GM18519 (cell line): ENCODE measurements around the gene PCBP3.
"Not testable (repeated sequence)": the region's sequence is repeated elsewhere in the genome, so short reads cannot be mapped to it uniquely, and the experiment has no call there.

Source experiments
- ATAC-seq: cut with Tn5 transposase; IDR thresholded peaks from one replicate; pipeline ENCODE4 v1.9.1; 2021; ENCODE audit warnings: mild to moderate bottlenecking, moderate library complexity; ENCODE audit not compliant: unreplicated experiment, low FRiP score

The PCBP3 gene

DNA sequence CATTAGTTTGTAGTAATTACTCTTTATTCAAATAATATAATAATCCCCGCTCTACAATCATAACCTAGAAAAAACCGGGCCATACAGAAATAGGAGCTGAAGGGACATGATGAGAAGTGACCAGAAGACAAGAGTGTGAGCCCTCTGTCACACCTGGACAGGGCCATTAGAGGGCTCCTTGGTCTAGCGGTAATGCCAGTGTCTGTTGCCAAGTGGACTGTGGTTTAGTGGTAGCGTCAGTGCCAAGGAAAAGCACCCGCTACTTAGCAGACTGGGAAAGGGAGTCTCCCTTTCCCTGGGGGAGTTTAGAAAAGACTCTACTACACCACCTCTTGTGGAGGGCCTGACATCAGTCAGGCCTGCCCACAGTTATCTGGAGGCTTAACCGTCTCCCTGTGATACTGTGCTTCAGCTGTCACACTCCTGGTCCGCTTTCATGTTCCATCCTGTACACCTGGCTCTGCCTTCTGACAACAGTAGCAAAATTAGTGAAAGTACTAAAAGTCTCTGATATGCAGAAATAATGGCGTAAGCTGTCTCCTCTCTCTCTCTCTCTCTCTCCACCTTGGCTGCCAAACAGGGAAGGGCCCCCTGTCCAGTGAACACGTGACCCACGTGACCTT, 19.2 kb downstream of the PCBP3 start:
- not testable (repeated sequence) for ATAC-seq

DNA sequence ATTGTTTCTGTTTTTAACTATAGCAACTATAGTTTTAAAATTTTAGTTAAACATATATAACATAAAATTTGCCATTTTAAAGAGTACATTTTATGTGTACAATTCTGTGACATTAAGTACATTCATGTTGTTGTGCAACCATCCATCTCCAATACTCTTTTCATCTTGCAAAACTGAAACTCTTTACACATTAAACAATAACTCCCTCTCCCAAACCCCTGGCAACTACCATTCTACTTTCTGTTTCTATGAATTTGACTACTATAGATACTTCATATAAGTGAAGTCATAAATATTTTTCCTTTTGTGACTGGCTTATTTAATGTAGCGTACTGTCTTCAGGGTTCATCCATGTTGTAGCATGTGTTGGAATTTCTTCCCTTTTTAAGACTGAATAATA, 25.9 kb downstream of the PCBP3 start:
- no peak for ATAC-seq

DNA sequence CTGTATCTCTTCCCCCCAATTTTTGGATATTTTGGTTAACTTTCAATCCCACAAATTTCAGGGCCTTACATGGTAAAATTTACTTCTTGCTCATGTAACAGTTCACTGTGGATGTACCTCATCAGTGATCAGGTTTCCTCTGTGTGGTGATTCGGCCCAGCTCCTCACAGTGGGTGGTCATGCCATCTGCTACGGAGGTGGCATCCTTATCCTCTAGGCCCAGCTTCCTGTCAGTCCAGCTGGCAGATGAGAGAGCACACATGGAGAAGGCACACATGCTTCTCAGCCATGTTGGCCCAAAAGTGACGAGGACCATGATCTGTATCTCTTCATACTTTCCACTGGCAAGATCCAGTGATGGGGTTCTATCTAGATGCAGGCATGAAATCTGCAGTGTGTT, 27.2 kb downstream of the PCBP3 start:
- no peak for ATAC-seq

DNA sequence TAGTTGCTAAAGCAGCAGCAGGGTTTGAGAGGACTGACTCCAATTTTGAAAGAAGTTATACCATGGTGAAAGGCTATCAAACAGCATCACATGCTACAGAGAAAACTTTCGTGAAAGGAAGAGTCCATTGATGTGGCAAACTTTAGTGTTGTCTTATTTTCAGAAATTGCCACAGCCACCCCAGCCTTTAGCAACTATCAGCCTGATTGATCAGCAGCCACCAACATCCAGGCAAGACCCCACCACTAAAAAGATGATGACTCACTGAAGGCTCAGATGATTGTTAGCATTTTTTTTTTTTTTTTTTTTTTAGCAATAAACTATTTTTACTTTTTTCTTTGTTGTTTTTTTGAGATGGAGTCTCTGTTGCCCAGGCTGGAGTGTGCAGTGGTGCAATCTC, 35.3 kb downstream of the PCBP3 start:
- not testable (repeated sequence) for ATAC-seq

DNA sequence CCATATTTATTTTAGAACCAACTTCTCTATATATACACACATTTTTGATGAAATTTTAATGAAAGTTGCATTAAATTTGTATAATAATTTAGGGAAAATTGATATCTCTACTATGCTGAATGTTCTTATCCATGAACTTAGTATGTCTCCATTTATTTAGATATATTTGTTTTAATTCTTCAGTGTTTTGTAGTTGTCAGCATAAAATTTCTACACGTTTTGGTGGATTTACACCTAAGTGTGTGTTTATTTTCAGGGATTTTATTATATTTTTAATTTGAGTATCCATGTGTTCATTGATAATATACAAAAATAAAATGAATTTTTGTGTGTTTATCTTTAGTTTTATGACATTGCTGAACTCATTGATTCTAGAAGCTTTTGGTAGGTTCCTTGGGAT, 36.7 kb downstream of the PCBP3 start:
- no peak for ATAC-seq

DNA sequence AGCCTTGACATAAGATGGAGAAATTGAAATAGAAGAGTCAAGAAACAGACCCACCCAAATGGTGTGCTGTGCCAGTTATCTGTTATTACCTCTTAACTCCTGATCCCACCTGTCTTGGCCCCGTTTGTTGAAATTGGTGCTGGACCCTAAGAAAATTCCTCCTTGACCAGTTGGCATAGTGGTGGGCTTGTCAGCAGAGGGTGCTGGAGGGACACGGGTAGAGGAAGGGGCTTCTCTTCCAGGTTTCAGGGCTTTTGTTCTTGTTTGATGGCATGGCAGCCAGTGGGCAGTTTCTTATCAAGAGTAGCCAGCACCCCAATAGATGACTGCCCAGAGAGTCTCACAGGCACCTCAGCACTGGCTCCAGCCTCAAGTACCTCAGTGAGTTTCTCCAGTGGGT, 51.6 kb downstream of the PCBP3 start:
- ATAC-seq, result no peak

DNA sequence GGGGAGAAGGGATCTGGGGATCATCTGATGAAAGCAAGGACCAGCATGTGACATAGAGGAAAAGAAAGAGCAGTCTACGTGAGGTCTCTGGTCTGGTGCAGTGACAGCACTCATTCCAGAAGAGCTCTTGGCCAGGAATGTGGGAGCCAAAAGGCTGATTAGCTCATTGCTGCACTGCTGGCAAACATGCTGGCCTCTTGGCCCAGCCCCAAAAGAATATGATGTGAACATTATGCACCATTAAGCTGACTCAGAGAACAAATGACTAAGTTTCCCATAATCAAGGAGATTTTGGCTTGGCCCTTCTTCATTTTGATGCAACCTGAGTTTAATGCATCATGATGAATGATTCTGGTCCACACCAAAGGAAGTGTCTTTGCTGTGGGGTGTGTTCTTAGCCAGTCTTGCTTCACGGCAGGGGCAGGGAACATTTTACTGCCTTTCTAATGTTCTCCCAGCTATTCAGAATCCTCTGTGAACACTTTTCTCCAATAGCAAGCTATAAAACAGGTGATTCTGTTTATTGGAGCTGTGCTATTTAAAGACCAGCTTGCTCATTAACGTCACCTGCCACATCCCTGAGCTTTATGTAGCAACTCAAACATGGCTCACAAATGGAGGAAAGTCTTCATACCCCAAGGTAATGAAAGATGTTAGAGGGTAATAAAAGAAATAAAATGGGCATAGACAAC, 55.1 kb downstream of the PCBP3 start:
- ATAC-seq, result no peak

DNA sequence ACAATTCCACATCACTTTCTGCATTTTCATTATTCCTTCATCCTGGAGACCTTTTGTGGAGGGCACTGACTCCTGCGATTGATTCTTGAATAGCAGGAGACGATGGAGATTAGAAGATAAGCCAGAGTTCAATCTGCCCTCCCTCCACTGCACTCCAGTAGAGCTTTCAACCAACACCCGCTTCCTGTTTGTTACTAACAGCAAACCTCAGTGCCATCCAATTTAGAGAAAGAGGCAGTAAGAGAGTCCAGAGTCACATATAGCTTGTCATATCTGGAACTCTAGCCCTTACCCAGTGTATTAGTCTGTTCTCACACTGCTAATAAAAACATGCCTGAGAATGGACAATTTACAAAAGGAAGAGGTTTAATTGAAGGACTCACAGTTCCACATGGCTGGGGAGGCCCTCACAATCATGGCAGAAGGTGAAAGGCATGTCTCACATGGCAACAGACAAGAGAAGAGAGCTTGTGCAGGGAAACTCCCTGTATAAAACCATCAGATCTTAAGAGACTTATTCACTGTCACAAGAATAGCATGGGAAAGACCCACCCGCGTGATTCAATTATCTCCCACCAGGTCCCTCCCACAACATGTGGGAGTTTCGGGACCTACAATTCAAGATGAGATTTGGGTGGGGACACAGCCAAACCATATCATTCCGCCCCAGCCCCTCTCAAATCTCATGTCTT, 55.9 kb downstream of the PCBP3 start:
- no peak for ATAC-seq

DNA sequence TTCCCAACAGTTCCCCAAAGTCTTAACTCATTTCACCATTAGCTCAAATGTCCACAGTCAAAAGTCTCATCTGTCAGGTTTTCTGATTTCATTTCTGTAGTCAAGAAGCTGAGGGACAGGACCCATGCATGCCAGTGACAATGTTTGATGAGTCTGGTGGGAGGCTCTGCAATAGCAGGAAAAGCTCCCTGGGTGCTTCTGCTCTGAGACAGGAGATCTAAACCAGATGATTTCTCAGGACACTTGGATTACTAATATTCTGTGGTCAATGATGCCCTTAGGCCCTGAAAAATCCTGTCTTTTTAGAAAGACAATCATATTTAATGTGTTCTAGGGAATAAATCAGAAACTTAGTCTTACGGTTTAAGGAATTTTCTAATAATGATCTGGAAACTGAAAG, 56.4 kb downstream of the PCBP3 start:
- ATAC-seq, result no peak

DNA sequence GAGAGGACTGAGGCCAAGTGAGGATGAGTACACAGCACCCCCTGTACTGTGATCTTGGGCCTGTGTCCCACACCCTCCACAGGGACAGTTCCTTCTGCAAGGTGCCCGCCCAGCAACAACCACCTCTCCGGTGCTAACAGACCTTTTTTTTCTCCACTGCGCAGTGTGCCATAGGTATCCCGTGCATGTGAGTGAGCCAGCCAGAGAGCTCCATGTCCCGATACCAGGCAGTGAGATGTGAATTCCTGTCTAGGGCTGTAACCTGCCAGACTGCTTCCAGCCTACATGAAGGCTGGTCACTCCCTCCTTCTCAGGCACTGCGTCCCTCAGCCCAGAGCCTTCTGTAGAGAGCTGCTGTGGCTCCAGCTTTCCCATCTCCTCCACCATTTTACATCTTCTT, 56.9 kb downstream of the PCBP3 start:
- ATAC-seq, result no peak

DNA sequence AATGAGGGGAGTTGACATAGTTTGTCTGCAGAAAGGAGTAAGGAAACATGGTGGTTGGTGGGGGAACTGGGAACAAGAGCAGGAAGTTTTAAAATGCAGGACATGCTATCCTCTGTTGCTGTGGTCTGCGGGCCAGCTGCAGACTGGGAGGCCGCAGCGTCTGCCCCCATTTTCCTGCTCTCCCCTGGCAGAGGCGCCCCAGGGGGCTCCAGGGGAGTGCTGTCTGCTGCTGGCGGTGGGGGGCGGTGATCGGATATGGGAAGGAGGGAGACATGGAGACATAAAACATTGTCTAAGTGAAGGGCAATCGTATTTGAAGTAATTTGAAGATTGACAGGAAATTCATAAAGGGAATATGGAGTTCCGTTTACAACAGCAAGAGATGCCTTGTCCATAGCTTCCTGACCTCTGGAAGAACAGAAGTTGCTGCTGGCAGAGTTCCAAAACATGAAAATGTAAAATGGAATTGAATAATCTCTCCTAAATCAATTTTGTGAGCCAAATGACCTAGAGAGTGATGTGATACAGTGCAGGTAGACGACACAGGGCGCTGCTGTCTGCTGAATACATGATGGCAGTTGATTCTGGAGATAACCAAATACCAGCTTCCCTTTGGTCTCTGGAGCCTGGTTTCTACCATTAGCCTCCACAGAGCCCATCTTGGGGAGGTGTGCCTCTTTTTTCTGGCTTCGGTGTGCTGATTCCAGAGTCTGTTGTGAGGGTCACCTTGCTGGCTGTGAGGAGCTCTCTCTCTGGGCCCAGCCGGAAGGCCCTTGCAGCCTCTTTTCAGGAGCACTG, 61.0 kb downstream of the PCBP3 start:
- no peak for ATAC-seq

DNA sequence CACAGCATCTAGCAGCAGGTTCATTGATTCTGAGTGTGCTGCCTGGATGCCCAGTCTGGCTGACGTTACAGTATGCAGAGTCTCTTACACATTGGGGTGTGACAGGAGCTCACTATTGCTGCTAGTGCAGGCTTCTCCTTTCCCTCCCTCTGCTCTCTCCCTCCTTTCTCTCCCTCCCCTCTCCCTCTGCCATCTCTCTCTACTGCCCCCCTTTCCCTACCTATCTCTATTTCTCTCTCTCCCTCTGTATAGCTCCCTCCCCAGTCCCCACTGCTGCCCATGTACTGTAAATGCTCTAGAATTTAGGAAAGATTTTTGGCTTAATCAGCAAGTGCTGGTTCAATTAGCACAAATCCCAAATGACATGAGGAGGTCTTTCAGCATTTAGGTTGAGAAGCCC, 62.8 kb downstream of the PCBP3 start:
- no peak for ATAC-seq

DNA sequence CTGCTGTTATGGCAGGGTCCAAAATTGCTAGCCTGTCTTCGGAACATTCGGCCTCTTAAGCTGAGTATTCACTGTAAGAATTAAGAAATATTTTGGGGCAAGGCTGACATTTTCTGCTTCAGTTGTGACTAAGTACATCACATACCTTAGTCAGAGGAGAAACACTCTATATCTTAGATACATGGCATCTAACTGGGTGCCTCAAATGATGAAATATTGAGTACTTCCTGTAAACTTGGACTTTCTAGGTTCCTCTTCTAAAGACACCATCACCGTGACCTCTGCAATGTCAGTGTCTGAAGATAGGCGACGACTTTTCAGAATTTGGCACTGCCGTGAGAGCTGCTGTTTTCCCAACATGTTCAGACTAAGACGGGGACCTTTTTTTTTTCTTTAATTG, 65.6 kb downstream of the PCBP3 start:
- no peak for ATAC-seq

DNA sequence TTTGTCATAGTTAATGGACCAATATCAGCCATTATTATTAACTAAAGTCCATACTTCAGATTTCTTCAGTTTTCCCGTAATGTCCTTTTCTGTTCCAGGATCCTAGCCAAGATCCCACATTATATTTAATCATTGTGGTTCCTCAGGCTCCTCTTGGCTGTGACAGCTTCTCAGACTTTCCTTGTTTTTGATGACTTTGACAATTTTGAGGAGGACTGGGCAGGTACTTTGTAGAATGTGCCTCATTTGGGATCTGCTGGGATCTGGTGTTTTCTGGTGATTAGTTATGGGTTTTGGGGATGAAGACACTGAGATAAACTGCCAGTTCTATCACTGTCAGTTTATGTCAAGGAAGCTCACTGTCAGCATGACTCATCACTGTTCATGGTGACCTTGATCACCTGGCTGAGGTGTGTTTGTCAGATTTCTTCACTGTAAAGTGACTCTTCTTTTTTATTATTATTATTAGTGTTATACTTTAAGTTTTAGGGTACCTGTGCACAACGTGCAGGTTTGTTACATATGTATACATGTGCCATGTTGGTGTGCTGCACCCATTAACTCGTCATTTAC, 66.3 kb downstream of the PCBP3 start:
- ATAC-seq, result no peak

DNA sequence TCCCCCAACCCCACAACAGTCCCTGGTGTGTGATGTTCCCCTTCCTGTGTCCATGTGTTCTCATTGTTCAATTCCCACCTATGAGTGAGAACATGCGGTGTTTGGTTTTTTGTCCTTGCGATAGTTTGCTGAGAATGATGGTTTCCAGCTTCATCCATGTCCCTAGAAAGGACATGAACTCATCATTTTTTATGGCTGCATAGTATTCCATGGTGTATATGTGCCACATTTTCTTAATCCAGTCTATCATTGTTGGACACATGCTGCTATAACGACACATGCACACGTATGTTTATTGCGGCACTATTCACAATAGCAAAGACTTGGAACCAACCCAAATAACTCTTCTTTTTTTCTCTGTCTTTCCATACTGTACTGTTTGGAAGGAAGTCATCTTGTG, 66.8 kb downstream of the PCBP3 start:
- not testable (repeated sequence) for ATAC-seq

DNA sequence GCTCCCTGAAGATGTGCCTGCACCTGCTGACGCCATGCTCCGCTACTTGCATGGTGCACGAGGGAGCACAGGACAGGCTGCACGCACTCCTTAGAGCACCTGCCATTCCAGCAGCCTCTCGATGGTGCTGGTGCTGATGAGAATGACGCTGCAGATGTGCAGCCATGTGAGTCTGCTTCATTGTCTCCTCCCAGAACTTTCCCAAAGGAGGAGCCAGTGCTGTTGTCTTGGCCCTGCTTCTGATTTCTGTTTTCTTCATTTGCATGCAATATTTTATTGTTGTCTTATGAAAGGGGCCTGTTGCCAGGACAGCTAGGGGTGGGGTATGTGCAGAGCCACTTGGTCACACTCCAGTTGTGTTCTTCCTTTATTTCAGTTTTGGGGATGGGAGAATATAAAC, 70.1 kb downstream of the PCBP3 start:
- ATAC-seq, result no peak

DNA sequence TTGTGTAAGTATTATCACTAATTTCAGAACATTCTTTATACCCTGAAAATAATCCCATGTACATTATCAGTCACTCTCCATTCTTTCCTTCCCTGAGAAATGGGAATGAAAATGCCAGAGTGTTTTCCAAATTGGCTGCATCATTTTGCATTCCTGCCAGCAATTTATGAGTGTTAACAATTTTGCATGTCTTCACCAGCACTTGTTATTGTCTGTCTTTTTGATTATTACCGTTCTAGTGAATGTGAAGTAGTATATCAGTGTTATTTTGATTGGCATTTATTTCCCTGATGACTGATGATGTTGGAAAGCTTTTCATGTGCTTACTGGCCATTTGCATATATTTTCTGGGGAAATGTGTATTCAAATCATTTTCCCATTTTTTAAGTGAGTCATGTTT, 71.9 kb downstream of the PCBP3 start:
- no peak for ATAC-seq

DNA sequence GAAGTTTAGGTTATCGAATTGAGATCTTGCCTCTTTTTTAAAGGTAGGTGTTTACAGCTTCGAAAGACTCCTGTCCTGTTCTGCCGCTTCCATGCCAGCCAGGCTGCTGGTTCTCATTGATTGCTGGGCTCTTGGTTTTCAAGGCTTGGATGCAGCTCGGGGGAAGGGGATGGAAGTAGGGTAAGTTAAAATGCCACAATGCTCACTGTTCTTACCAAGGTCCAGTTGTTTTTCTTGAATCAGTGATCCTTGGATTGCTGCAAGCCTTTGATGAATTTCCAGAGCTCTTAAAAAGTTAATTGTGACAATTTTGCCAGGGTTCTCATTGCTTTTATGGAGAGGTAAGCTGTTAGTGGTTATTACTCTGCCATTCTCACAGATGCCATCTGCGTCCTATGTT, 74.9 kb downstream of the PCBP3 start:
- ATAC-seq, result no peak

DNA sequence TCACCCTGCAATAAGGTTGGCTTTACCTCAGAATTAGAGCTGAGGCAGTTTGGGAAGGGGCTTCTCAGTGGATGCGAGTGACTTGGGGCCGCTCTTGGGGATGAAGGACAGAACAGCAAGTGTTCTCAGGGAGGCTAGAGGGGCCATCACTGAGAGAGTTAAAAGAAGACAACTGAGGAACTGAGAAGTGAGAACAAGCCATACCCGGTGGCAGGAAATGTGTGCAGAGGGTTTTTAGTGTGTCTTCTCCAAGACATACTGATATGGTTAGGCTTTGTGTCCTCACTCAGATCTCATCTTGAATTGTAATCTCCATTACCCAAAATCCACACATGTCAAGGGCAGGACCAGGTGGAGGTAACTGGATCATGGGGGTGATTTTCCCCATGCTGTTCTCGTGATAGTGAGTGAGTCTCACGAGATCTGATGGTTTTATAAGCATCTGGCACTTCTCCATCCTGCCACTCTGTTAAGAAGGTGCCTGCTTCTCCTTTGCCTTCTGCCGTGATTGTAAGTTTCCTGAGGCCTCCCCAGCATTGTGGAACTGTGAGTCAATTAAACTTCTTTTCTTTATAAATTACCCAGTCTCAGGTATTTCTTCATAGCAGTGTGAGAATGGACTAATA, 75.8 kb downstream of the PCBP3 start:
- no peak for ATAC-seq

DNA sequence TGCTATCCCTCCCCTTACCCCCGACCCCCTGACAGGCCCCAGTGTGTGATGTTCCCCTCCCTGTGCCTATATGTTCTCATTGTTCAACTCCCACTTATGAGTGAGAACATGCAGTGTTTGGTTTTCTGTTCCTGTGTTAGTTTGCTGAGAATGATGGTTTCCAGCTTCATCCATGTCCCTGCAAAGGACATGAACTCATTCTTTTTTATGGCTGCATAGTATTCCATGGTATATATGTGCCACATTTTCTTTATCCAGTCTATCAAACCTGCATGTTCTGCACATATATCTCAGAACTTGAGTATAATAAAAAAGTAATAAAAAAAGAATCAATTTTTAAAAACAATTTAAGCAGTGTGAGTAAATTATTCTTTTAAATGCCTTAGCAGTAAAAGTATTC, 76.7 kb downstream of the PCBP3 start:
- ATAC-seq, result not testable (repeated sequence)
